ENCODE results near the gene ACE2. TPM values are rescaled to one million over a fixed set of nuclear protein-coding genes. Genes with fewer than 3 reads are reported as not detected.

Gene ACE2
- total and polyA plus RNA-seq, 2 of the 8 experiments (the other 6 are each of a cell fraction or from before 2014, with no cell fraction given), result 0.06 TPM; not detected in 1

GRCh38 chrX:15646031-15646430 lies 45.3 kb upstream of the ACE2 start:
- Histone ChIP-seq H3K14ac (ENCODE audit: insufficient read length) (no peak overlapping the region), H3K56ac (replicated peaks; ENCODE audit: insufficient read length, low read depth, low read length) (no peak overlapping the region), H3K79me1 (ENCODE audit: low read depth, low read length) (no peaks in the 10 kb centered on the region), H3K23me2 (ENCODE audit: low read depth, low read length) (no peaks in the 10 kb centered on the region), H2BK20ac (ENCODE audit: low read length) (no peak overlapping the region), H3K23ac (ENCODE audit: insufficient read length) (no peak overlapping the region), H2AFZ (ENCODE audit: low read length) (no peak overlapping the region), H3K4me1 (replicated peaks in 1 of 4; ENCODE audit: control insufficient read depth in 3 of 4, insufficient read depth in 4 of 4, low read length in 3 of 4) (no peaks in the 10 kb centered on the region), H2BK5ac (ENCODE audit: low read depth, low read length) (no peak overlapping the region), H3K18ac (ENCODE audit: extremely low read depth, low read length) (no peak overlapping the region), H2BK15ac (ENCODE audit: low read length) (no peak overlapping the region), H3K4me2 (ENCODE audit: insufficient read depth in 1 of 2, low read depth in 2 of 2, low read length in 2 of 2) (no peak overlapping the region), H3K27ac (ENCODE audit: low read depth, low read length) (no peak overlapping the region), H4K8ac (ENCODE audit: extremely low read depth, insufficient read depth, low read length) (no peak overlapping the region), H3K9me3 (ENCODE audit: insufficient read depth in 2 of 2, low read depth in 1 of 2, low read length in 1 of 2) (no peaks in the 10 kb centered on the region), H3K27me3 (replicated peaks in 1 of 4; ENCODE audit: control insufficient read depth in 3 of 4, extremely low read depth in 1 of 4, insufficient read depth in 3 of 4, low read length in 3 of 4) (no peaks in the 10 kb centered on the region), H3K79me2 (ENCODE audit: control insufficient read depth in 1 of 2, insufficient read depth in 2 of 2, low read length in 2 of 2) (no peaks in the 10 kb centered on the region), H3K36me3 (ENCODE audit: control insufficient read depth in 2 of 4, insufficient read depth in 4 of 4, low read length in 3 of 4) (no peaks in the 10 kb centered on the region), H4K5ac (ENCODE audit: insufficient read length, low read depth, low read length) (no peak overlapping the region), H2AK5ac (ENCODE audit: low read depth, low read length) (no peak overlapping the region), H2BK12ac (ENCODE audit: low read depth, low read length) (no peak overlapping the region), H3K4me3 (ENCODE audit: extremely low read depth in 1 of 4, insufficient read depth in 2 of 4, low read depth in 3 of 4, low read length in 4 of 4) (no peak overlapping the region), H4K20me1 (replicated peaks in 1 of 2; ENCODE audit: control insufficient read depth in 1 of 2, insufficient read depth in 2 of 2, low read length in 2 of 2) (no peaks in the 10 kb centered on the region), H4K91ac (replicated peaks; ENCODE audit: insufficient read length, low read length) (no peak overlapping the region), H3K9ac (replicated peaks in 1 of 4; ENCODE audit: extremely low read depth in 1 of 4, low read depth in 3 of 4, low read length in 3 of 4) (no peak overlapping the region), H2BK120ac (replicated peaks; ENCODE audit: low read depth, low read length) (no peak overlapping the region), H3K4ac (replicated peaks; ENCODE audit: insufficient read length, low read depth, low read length) (no peak overlapping the region)
- CTCF ChIA-PET (ENCODE audit: partially characterized antibody), result interaction anchor here (0.8 kb wide), 1 partner anchor 296 kb away, joined by 3 read pairs; no protein-coding TSS in a partner anchor
- FAIRE-seq, result no peak
- no peak for DNase-seq (ENCODE audit: low read depth in 1 of 2, low spot score in 2 of 2)
- WGBS, 2 experiments (ENCODE audit: extremely low coverage in 1 of 2, insufficient coverage in 1 of 2, insufficient read length in 1 of 2, insufficient replicate concordance in 2 of 2, low coverage in 1 of 2, low lambda C conversion rate in 2 of 2, missing lambda C conversion rate in 1 of 2), result 68% methylated on average over 8 of the region's 15 CpGs; no CpG with 5 or more reads in 1 of the 2 experiments
- POLR2A ChIA-PET (ENCODE audit: partially characterized antibody), result no interaction called here
- TF ChIP-seq TAF1 (IDR thresholded peaks at IDR 0.05; ENCODE audit: low read depth, low read length), result no peak
- TF ChIP-seq, protein P1, sequence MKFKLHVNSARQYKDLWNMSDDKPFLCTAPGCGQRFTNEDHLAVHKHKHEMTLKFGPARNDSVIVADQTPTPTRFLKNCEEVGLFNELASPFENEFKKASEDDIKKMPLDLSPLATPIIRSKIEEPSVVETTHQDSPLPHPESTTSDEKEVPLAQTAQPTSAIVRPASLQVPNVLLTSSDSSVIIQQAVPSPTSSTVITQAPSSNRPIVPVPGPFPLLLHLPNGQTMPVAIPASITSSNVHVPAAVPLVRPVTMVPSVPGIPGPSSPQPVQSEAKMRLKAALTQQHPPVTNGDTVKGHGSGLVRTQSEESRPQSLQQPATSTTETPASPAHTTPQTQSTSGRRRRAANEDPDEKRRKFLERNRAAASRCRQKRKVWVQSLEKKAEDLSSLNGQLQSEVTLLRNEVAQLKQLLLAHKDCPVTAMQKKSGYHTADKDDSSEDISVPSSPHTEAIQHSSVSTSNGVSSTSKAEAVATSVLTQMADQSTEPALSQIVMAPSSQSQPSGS (IDR thresholded peaks at IDR 0.05; ENCODE audit: low read length), result no peak
- no peak for TF ChIP-seq HDAC2 (IDR thresholded peaks at IDR 0.05; ENCODE audit: borderline replicate concordance in 1 of 2, low read depth in 2 of 2, low read length in 2 of 2)
- TF ChIP-seq GABPA (IDR thresholded peaks at IDR 0.05; ENCODE audit: borderline replicate concordance, insufficient read depth, low read length), result no peak
- no peak for TF ChIP-seq CHD1 (IDR thresholded peaks at IDR 0.05; ENCODE audit: low read depth, low read length)
- TF ChIP-seq JUND (IDR thresholded peaks at IDR 0.05; ENCODE audit: low read length), result no peak
- no peak for TF ChIP-seq RBBP5 (IDR thresholded peaks at IDR 0.05; ENCODE audit: borderline replicate concordance, low read depth, low read length)
- TF ChIP-seq NRF1 (IDR thresholded peaks at IDR 0.05; ENCODE audit: low read depth, low read length), result no peak
- no peak for TF ChIP-seq FOSL1 (IDR thresholded peaks at IDR 0.05; ENCODE audit: insufficient read depth, low read depth, low read length)
- TF ChIP-seq KDM1A (IDR thresholded peaks at IDR 0.05; ENCODE audit: borderline replicate concordance, low read length), result no peak
- TF ChIP-seq BACH1 (IDR thresholded peaks at IDR 0.05; ENCODE audit: low read length), result no peak
- TF ChIP-seq EZH2 (IDR thresholded peaks at IDR 0.05; ENCODE audit: low read depth, low read length, severe bottlenecking), result no peak
